HG02970 (cell line): ENCODE measurements around the gene JADE2.
"Not testable (repeated sequence)": the region's sequence is repeated elsewhere in the genome, so short reads cannot be mapped to it uniquely, and the experiment has no call there.

Experiments used
- ATAC-seq: cut with Tn5 transposase; IDR thresholded peaks from one replicate; pipeline ENCODE4 v1.9.1; 2021; ENCODE audit warnings: mild to moderate bottlenecking, moderate library complexity, moderate number of reproducible peaks; ENCODE audit not compliant: unreplicated experiment, low FRiP score

JADE2 gene

GRCh38 chr5:134547579-134547978 lies 22.1 kb downstream of the JADE2 start:
- ATAC-seq, result no peak

- ATAC-seq, result no peak
Measured at GRCh38 chr5:134547999-134548658, 22.7 kb downstream of the JADE2 start.

GRCh38 chr5:134549714-134550113 lies 24.2 kb downstream of the JADE2 start:
- no peak for ATAC-seq

GRCh38 chr5:134550271-134551214 lies 25.1 kb downstream of the JADE2 start:
- no peak for ATAC-seq

GRCh38 chr5:134551901-134552300 lies 26.4 kb downstream of the JADE2 start:
- ATAC-seq, result no peak

- ATAC-seq, result no peak
Measured at GRCh38 chr5:134552301-134552700, 26.8 kb downstream of the JADE2 start.

- not testable (repeated sequence) for ATAC-seq
Measured at GRCh38 chr5:134552716-134553115, 27.2 kb downstream of the JADE2 start.

- ATAC-seq, result no peak
Measured at GRCh38 chr5:134553821-134554267, 28.4 kb downstream of the JADE2 start.

GRCh38 chr5:134554319-134555222 lies 29.1 kb downstream of the JADE2 start:
- no peak for ATAC-seq

- no peak for ATAC-seq
Measured at GRCh38 chr5:134555223-134555889, 29.9 kb downstream of the JADE2 start.

- no peak for ATAC-seq
Measured at GRCh38 chr5:134555890-134556311, 30.4 kb downstream of the JADE2 start.

- ATAC-seq, result not testable (repeated sequence)
Measured at GRCh38 chr5:134556588-134556987, 31.1 kb downstream of the JADE2 start.

GRCh38 chr5:134556994-134557393 lies 31.5 kb downstream of the JADE2 start:
- no peak for ATAC-seq

GRCh38 chr5:134559672-134560071 lies 34.2 kb downstream of the JADE2 start:
- no peak for ATAC-seq

GRCh38 chr5:134560698-134561097 lies 35.2 kb downstream of the JADE2 start:
- no peak for ATAC-seq

- no peak for ATAC-seq
Measured at GRCh38 chr5:134561871-134562296, 36.4 kb downstream of the JADE2 start.

- ATAC-seq, result no peak
Measured at GRCh38 chr5:134563221-134563620, 37.8 kb downstream of the JADE2 start.

GRCh38 chr5:134563962-134564361 lies 38.5 kb downstream of the JADE2 start:
- no peak for ATAC-seq

- no peak for ATAC-seq
Measured at GRCh38 chr5:134564396-134564795, 38.9 kb downstream of the JADE2 start.
